Subcutaneous adipose tissue (tissue), 4 donors: ENCODE measurements around the gene GRID1. TPM values are rescaled to one million over a fixed set of nuclear protein-coding genes. Genes with fewer than 3 reads are reported as not detected.

Source experiments
- total RNA-seq, 4 donors: library from RNA; depleted of rRNA; stranded (reverse); fragments of >200 nt; gene quantifications; one replicate each; pipeline ENCODE4 v1.1.0, GENCODE V29; 2016
- TF ChIP-seq, protein P1 (sequence below): fragments of 450-650 bp; IDR thresholded peaks from one replicate; pipeline ENCODE4 v1.5.1; 2016; ENCODE audit warnings: low read depth, mild to moderate bottlenecking, control low read depth, antibody characterized with exemption, moderate library complexity

GRID1 gene
- total RNA-seq, 4 donors from 2014 or later = 0.49 to 2.0 (median 1.1) TPM

DNA sequence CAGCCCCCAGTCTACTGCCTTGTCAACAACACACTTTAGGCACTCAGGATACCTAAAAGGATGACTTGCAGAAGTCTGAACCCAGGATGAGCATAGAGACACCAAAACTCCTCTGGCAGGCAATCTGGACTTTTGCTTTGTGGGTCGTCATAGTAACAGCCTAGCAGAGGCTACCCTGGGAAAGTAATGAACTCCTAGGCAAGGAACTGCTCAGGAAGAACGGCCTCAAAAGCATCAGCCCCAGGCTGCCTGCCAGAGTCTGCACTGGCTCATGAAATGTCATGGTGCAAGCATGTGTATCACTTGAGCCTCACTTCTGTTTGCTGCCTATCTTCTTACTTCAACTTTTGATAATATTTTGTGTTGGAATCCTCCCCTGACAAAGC is 715.1 kb downstream of the GRID1 start:
- TF ChIP-seq, protein P1, sequence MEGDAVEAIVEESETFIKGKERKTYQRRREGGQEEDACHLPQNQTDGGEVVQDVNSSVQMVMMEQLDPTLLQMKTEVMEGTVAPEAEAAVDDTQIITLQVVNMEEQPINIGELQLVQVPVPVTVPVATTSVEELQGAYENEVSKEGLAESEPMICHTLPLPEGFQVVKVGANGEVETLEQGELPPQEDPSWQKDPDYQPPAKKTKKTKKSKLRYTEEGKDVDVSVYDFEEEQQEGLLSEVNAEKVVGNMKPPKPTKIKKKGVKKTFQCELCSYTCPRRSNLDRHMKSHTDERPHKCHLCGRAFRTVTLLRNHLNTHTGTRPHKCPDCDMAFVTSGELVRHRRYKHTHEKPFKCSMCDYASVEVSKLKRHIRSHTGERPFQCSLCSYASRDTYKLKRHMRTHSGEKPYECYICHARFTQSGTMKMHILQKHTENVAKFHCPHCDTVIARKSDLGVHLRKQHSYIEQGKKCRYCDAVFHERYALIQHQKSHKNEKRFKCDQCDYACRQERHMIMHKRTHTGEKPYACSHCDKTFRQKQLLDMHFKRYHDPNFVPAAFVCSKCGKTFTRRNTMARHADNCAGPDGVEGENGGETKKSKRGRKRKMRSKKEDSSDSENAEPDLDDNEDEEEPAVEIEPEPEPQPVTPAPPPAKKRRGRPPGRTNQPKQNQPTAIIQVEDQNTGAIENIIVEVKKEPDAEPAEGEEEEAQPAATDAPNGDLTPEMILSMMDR = no peak

- TF ChIP-seq, protein P1 = no peak
These were observed 715.7 kb downstream of the GRID1 start for GRCh38 chr10:85650791-85651496.

DNA sequence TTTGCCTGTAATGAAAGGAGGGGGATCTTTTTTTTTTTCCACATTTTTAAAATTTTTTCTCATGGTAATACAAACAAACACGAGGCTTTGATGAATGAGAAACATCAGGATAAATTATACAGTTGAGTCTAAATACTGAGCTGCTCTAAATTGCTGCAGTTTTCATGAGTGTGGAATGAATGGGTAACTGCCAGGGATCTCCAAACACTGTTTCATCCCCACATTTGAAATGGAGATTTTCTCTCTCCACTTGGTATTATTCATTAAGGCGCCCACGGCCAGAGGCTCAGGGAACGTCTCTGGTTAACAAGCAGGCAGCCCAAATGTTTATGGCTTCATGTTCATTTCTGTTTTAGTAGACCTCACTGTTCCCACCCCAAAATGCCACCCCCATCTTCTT is 717.1 kb downstream of the GRID1 start:
- TF ChIP-seq, protein P1 = no peak

- TF ChIP-seq, protein P1 = no peak
These were observed 718.3 kb downstream of the GRID1 start for GRCh38 chr10:85648279-85648754.

- TF ChIP-seq, protein P1 = no peak
These were observed 718.9 kb downstream of the GRID1 start for GRCh38 chr10:85647741-85648140.

DNA sequence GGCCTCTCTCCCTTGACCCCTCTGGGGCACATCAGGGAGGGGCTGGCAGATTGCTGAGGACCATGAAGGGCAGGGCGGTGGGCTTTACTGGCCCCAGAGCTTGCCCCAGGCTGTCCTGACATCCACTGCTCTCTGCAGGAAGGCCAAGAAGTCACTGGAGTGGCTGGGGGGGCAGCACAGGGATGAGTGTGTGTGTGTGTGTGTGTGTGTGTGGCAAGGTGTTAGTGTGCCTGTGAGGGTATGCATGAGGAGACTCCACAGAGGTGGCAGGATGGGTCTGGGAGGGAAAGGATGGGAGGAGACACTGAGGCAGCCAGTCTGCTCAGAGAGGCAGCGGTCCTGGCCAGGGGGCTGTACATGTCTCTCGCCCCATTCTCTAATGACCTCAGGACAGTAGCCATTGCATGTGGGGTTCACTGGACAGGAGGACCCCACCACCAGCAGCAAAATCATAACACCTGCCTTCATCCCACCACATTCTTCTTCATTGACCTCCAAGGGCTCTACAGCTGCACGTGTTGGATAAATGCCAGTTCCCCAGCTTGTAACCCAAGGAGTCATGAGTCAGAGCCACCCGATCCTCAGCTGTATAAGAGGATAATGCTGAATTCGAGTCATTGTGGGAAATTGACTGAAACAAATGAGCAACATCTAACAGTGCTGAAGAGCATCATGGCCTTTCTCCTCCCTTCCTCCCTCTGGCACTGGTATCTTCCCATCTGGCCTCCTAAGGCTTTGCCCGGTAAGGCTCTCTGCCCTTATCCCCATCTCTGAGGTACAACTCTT is 720.5 kb downstream of the GRID1 start:
- TF ChIP-seq, protein P1 = no peak

DNA sequence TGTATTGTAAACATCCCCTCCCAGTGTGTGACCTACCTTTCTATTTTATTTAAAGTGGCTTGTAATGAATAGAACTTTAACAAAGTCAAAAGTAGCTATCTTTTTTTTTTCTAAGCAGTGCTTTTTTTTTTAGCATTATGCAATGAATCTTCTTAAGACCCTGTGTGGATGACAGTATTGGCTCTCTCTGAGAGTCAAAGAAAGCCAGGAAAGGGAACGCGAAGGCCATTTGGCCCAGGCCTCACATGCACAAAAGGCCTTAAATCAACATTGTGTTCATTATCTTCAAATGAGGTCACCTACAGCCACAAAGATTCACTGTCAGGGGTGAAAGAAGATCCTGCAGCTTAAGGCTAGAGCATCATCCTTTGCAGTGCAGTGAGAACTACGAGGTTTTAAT is 721.5 kb downstream of the GRID1 start:
- TF ChIP-seq, protein P1 = no peak
